Measurements from ENCODE around the gene U2AF2. TPM values are rescaled to one million over a fixed set of nuclear protein-coding genes. Genes with fewer than 3 reads are reported as not detected.

The U2AF2 gene
- total and polyA plus RNA-seq, 2 experiments from 2014 or later, result 73.1 to 233 TPM

- no peak overlapping the region for H3K4me3 ChIP-seq
- peaks cover 18% of the 10 kb centered on the region for H3F3A ChIP-seq (replicated peaks; ENCODE audit: low read depth)
- H3K4me3 Mint-ChIP-seq, result no peak overlapping the region
- no peaks in the 10 kb centered on the region for H3K9me2 ChIP-seq (ENCODE audit: insufficient read depth)
- peaks cover 62% of the 10 kb centered on the region for H4K20me1 ChIP-seq (replicated peaks; ENCODE audit: insufficient read depth)
- ATAC-seq (no peak), DNase-seq (ENCODE audit: low spot score) (no peak)
- H3K4me1 Mint-ChIP-seq, result peaks cover 36% of the 10 kb centered on the region
- H3K27ac Mint-ChIP-seq, result no peak overlapping the region
- TF ChIP-seq ZNF462 (CRISPR knock-in tag; IDR thresholded peaks at IDR 0.05), result no peak
- no peak for TF ChIP-seq NANOG (IDR thresholded peaks at IDR 0.05; ENCODE audit: borderline replicate concordance)
- no peak for TF ChIP-seq POLR2AphosphoS5 (IDR thresholded peaks at IDR 0.05; ENCODE audit: low read depth)
- peaks cover 15% of the 10 kb centered on the region for H3K27me3 Mint-ChIP-seq (ENCODE audit: insufficient read depth, low read depth, poor library complexity)
- peaks cover 81% of the 10 kb centered on the region for H3K36me3 Mint-ChIP-seq (ENCODE audit: low read depth)
- H3K4me1 ChIP-seq (ENCODE audit: insufficient read depth), result peaks cover 27% of the 10 kb centered on the region
- no peak overlapping the region for H3K4me2 ChIP-seq
- no peak overlapping the region for H2AFZ ChIP-seq
- peaks cover 94% of the 10 kb centered on the region for H3K79me2 ChIP-seq (replicated peaks; ENCODE audit: insufficient read depth)
- no peaks in the 10 kb centered on the region for H3K27me3 ChIP-seq (ENCODE audit: insufficient read depth)
- no peak overlapping the region for H3K27ac ChIP-seq (ENCODE audit: low read depth)
- H3K9me3 Mint-ChIP-seq, result no peaks in the 10 kb centered on the region; the same call in 1 of the 3 replicates
- peaks cover 29% of the 10 kb centered on the region for H3K36me3 ChIP-seq (ENCODE audit: insufficient read depth)
Measured at GRCh38 chr19:55660404-55660803, 5.6 kb downstream of the U2AF2 start.

- H3K27me3 ChIP-seq (ENCODE audit: insufficient read depth), result no peaks in the 10 kb centered on the region
- Mint-ChIP-seq H3K36me3 (ENCODE audit: low read depth) (peaks cover 81% of the 10 kb centered on the region), H3K9me3 (no peaks in the 10 kb centered on the region; the same call in 1 of the 3 replicates), H3K27ac (no peak overlapping the region), H3K4me1 (peaks cover 33% of the 10 kb centered on the region), H3K4me3 (no peak overlapping the region), H3K27me3 (ENCODE audit: insufficient read depth, low read depth, poor library complexity) (peaks cover 17% of the 10 kb centered on the region)
- H3F3A ChIP-seq (replicated peaks; ENCODE audit: low read depth), result peaks cover 14% of the 10 kb centered on the region
- no peak overlapping the region for H3K27ac ChIP-seq (ENCODE audit: low read depth)
- H2AFZ ChIP-seq, result no peak overlapping the region
- H3K79me2 ChIP-seq (replicated peaks; ENCODE audit: insufficient read depth), result peaks cover 94% of the 10 kb centered on the region
- peaks cover 29% of the 10 kb centered on the region for H3K36me3 ChIP-seq (ENCODE audit: insufficient read depth)
- H4K20me1 ChIP-seq (replicated peaks; ENCODE audit: insufficient read depth), result peaks cover 60% of the 10 kb centered on the region
- no peaks in the 10 kb centered on the region for H3K9me2 ChIP-seq (ENCODE audit: insufficient read depth)
- DNase-seq (ENCODE audit: low spot score), result no peak
- ATAC-seq, result no peak
- TF ChIP-seq STAT1 (IDR thresholded peaks at IDR 0.05; ENCODE audit: unreplicated experiment), result no peak
- TF ChIP-seq CTCF (conservative IDR thresholded peaks at IDR 0.05; ENCODE audit: low read depth in 2 of 2), result no peak
- no peak overlapping the region for H3K4me3 ChIP-seq
- H3K4me2 ChIP-seq, result no peak overlapping the region
- peaks cover 26% of the 10 kb centered on the region for H3K4me1 ChIP-seq (ENCODE audit: insufficient read depth)
Measured at GRCh38 chr19:55660991-55661390, 6.2 kb downstream of the U2AF2 start.

Data from GM23338 (cell line).